Chondrocyte (in vitro differentiated cells): Measurements from ENCODE around the gene PPIE. TPM values are rescaled to one million over a fixed set of nuclear protein-coding genes. Genes with fewer than 3 reads are reported as not detected.
"Not testable (repeated sequence)": the region's sequence is repeated elsewhere in the genome, so short reads cannot be mapped to it uniquely, and the experiment has no call there.

ENCODE experiments used
- DNase-seq: peaks from one replicate; pipeline ENCODE4 v3.0.0; 2021; ENCODE audit warnings: mixed read lengths, low spot score
- H3K27ac Mint-ChIP-seq: one replicate; pipeline ENCODE4 v1.8.0; 2021; ENCODE audit warnings: mild to moderate bottlenecking, moderate library complexity, mixed read lengths; ENCODE audit not compliant: unreplicated experiment
- H3K27me3 Mint-ChIP-seq: 2 replicates; pipeline ENCODE4 v1.8.0; 2021; ENCODE audit warnings: low read depth, mixed read lengths
- H3K36me3 Mint-ChIP-seq: 2 replicates; pipeline ENCODE4 v1.8.0; 2021; ENCODE audit warnings: low read depth, mixed read lengths
- H3K4me1 Mint-ChIP-seq: 2 replicates; pipeline ENCODE4 v1.8.0; 2021; ENCODE audit warnings: low read depth, mild to moderate bottlenecking, mixed read lengths
- H3K4me3 Mint-ChIP-seq: one replicate; pipeline ENCODE4 v1.8.0; 2021; ENCODE audit warnings: mild to moderate bottlenecking, moderate library complexity, mixed read lengths; ENCODE audit not compliant: unreplicated experiment
- H3K9me3 Mint-ChIP-seq: 2 replicates; pipeline ENCODE4 v1.8.0; 2021; ENCODE audit warnings: low read depth, mixed read lengths
- total RNA-seq: library from RNA; stranded (reverse); gene quantifications from 3 replicates; pipeline ENCODE4 v1.2.1, GENCODE V29; 2021
- TF ChIP-seq, protein P1 (sequence below): fragments of 200-600 bp; sonication (generic); IDR thresholded peaks from 2 replicates; pipeline ENCODE4 v1.5.0; 2021; ENCODE audit warnings: antibody characterized with exemption, mild to moderate bottlenecking, moderate library complexity

The PPIE gene
- total RNA-seq, 1 donor from 2014 or later, result 31.5 TPM

DNA sequence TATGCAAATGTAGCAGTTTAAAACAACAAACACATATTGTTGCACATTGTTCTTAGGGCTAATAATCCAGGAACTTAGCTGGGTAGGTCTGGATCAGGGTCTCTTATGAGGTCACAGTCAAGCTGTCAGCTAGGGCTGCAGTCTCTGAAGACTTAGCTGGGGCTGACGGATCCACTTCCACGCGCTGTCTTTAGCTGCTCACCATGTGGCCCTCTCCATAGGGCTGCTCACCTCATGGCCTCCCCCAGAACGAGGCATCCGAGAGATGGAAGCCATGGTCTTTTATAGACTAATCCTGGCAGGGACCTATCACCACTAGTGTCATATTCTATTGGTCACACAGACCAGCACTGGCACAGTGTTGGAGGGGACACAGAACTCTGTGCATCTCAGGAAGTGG lies 41.1 kb downstream of the PPIE start:
- Mint-ChIP-seq H3K36me3 (no peaks in the 10 kb centered on the region), H3K27ac (no peak overlapping the region), H3K4me3 (no peak overlapping the region), H3K4me1 (no peaks in the 10 kb centered on the region), H3K27me3 (peaks cover 18% of the 10 kb centered on the region), H3K9me3 (no peaks in the 10 kb centered on the region)
- no peak for DNase-seq
- TF ChIP-seq, protein P1, sequence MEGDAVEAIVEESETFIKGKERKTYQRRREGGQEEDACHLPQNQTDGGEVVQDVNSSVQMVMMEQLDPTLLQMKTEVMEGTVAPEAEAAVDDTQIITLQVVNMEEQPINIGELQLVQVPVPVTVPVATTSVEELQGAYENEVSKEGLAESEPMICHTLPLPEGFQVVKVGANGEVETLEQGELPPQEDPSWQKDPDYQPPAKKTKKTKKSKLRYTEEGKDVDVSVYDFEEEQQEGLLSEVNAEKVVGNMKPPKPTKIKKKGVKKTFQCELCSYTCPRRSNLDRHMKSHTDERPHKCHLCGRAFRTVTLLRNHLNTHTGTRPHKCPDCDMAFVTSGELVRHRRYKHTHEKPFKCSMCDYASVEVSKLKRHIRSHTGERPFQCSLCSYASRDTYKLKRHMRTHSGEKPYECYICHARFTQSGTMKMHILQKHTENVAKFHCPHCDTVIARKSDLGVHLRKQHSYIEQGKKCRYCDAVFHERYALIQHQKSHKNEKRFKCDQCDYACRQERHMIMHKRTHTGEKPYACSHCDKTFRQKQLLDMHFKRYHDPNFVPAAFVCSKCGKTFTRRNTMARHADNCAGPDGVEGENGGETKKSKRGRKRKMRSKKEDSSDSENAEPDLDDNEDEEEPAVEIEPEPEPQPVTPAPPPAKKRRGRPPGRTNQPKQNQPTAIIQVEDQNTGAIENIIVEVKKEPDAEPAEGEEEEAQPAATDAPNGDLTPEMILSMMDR, result no peak

DNA sequence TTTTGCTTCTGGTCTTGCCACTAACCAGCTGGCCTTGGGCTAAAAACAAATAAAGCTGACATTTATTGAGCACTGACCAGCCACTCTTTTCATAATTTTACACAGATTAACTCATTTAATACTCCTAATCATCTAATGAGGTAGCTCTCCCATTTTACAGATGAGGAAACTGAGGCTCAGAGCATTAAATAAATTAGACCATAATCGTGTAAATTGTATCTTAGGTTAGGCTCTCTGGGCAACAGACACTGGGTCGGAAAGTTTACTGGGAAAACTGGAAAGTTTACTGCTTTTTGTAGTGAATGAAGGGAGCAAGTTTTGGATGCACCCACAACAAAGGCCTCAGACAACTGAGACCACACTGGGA lies 42.6 kb downstream of the PPIE start:
- H3K27me3 Mint-ChIP-seq, result peaks cover 22% of the 10 kb centered on the region
- H3K4me1 Mint-ChIP-seq, result no peaks in the 10 kb centered on the region
- H3K9me3 Mint-ChIP-seq, result no peaks in the 10 kb centered on the region
- DNase-seq, result no peak
- no peak overlapping the region for H3K27ac Mint-ChIP-seq
- H3K36me3 Mint-ChIP-seq, result no peaks in the 10 kb centered on the region
- TF ChIP-seq, protein P1, result no peak
- H3K4me3 Mint-ChIP-seq, result no peak overlapping the region

DNA sequence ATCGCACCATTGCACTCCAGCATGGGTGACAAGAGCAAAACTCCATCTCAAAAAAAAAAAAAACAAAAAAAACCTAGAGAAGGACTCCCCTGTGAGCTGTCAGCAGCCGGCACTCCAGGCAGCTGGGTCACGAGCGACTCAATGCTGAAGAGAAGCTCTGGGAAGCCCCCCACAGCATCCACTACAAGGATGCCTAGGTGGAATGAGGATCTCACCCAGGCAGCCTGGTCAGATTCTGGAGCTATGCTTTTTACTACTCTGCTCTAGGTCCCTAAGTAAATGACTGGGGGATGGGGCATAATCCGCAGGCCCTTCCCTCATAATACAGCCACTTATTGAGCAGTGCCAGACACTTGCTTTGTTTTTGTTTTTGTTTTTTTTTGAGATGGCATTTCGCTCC lies 43.4 kb downstream of the PPIE start:
- H3K9me3 Mint-ChIP-seq, result no peaks in the 10 kb centered on the region
- no peak overlapping the region for H3K4me3 Mint-ChIP-seq
- H3K27ac Mint-ChIP-seq, result no peak overlapping the region
- DNase-seq, result no peak
- H3K4me1 Mint-ChIP-seq, result no peaks in the 10 kb centered on the region
- TF ChIP-seq, protein P1, result no peak
- no peaks in the 10 kb centered on the region for H3K36me3 Mint-ChIP-seq
- H3K27me3 Mint-ChIP-seq, result peaks cover 27% of the 10 kb centered on the region

DNA sequence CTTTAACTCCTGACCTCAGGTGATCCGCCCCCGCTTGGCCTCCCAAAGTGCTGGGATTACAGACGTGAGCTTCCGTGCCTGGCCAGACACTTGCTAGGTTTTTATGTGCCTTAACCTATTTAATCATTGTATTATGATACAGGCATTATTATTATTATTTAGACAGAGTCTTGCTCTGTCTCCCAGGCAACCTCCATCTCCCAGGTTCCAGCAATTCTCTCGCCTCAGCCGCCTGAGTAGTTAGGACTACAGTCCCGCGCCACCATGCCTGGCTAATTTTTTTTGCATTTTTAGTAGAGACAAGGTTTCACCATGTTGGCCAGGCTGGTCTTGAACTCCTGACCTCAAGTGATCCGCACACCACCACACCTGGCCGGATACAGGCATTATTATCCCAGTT lies 44.0 kb downstream of the PPIE start:
- not testable (repeated sequence) for H3K27ac Mint-ChIP-seq, H3K36me3 Mint-ChIP-seq, H3K4me3 Mint-ChIP-seq, DNase-seq, H3K4me1 Mint-ChIP-seq, H3K9me3 Mint-ChIP-seq
- peaks cover 32% of the 10 kb centered on the region for H3K27me3 Mint-ChIP-seq

DNA sequence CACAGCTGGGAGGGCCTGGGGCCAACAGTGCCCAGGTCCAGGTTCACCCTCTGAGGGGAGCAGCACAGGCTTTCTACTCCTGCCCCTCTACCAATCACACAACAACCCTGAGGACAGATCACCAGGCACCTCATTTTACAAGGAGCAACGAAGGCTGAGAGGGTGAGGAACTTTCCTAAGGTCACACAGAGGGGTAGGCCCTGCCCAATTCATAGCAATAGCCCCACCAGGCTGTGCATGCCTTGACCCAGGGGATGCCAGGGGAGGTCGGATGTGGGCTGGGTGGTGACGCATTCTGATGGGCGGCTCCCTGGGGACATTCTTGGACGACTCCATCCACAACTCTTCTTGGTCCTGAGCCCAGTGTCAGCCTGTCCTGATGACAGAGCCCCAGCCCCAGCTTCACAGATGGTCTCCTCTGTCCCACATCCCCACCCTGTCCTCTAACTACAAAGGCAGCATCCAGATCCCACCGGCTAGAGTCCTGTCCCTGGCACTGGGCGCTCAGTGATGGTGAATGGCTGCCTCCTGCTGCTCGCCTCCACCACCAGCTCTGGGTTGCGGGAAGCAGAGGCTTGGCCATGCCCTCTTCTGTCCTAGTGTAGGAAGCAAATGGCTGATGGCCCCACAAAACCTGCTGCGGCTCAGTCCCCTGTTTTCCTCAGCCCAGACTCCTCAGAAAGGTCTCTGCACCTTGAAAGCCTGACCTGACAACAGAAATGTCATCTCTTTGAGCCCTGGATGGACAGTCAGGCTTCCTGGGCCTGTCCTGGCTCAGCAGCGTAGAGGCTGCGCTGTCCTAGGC lies 47.8 kb downstream of the PPIE start:
- H3K36me3 Mint-ChIP-seq, H3K27ac Mint-ChIP-seq, H3K9me3 Mint-ChIP-seq, H3K4me3 Mint-ChIP-seq, H3K4me1 Mint-ChIP-seq, DNase-seq: not testable (repeated sequence)
- peaks cover 40% of the 10 kb centered on the region for H3K27me3 Mint-ChIP-seq

DNA sequence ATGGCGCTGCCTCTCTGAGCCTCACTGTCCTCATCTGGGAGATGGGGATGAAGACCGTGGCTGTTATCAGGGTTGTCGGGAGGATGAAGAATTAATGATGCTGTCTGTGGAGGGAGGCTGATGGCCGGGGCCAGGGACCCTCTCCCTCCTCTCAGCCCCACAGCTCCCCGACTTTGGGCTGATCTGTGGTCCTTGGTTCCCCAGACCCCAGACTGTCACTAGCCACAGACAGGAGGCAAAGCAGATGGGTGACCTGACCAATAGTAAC lies 48.4 kb downstream of the PPIE start:
- not testable (repeated sequence) for H3K4me3 Mint-ChIP-seq, H3K4me1 Mint-ChIP-seq, DNase-seq, H3K27ac Mint-ChIP-seq, H3K36me3 Mint-ChIP-seq, H3K9me3 Mint-ChIP-seq
- H3K27me3 Mint-ChIP-seq, result peaks cover 42% of the 10 kb centered on the region

DNA sequence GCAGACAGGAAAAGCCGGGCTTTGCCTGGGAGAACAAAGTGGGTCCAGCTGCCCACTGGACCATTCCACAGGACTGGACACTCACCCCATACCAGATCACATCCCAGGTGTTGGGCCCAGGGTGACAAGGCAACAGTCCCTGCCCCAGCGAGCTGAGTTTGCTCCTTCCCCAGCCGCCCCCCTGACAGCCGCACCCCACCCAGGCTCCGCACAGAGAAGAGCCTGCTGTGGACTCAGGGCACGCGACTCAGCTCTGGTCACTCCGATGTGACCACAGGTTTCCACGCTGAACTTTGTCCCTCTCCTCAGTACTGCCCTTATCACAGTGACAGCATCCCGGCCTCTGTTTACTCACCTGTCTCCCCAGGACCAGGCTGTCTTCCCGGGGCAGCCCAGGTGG lies 48.8 kb downstream of the PPIE start:
- no peaks in the 10 kb centered on the region for H3K9me3 Mint-ChIP-seq
- no peak overlapping the region for H3K4me3 Mint-ChIP-seq
- no peak for DNase-seq
- H3K27ac Mint-ChIP-seq, result no peak overlapping the region
- peaks cover 45% of the 10 kb centered on the region for H3K27me3 Mint-ChIP-seq
- peaks cover 3% of the 10 kb centered on the region for H3K4me1 Mint-ChIP-seq
- TF ChIP-seq, protein P1, result no peak
- no peaks in the 10 kb centered on the region for H3K36me3 Mint-ChIP-seq

DNA sequence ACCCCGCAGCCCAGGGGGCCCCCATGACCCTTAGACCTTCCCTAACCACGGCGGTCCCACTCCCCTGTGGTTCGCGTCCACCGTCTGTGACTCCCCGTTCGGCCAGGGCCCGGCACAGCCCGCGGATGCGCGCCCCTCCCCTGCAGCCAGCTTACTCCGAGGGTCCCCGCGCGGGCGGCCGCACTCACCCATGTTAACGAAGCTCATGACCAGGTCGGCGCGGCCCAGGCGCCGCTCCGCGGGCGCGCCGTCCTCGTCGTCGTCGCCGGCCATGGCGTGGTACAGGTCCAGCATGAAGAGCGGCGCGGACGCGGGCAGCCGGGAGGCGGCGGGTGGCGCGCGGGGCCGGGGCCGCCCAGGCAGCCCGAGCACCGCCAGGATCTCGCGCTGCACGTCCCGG lies 49.3 kb downstream of the PPIE start:
- H3K27ac Mint-ChIP-seq, H3K4me1 Mint-ChIP-seq, DNase-seq, H3K36me3 Mint-ChIP-seq, H3K9me3 Mint-ChIP-seq: not testable (repeated sequence)
- Mint-ChIP-seq H3K27me3 (peaks cover 50% of the 10 kb centered on the region), H3K4me3 (peak overlapping the region; percentile 12)
